K562 (cell line): Measurements from ENCODE around the gene SERTAD2. TPM values are rescaled to one million over a fixed set of nuclear protein-coding genes. Genes with fewer than 3 reads are reported as not detected.
A peak's percentile ranks its signal among the peaks of the same experiment; 100 is the strongest.

Source experiments
- ATF1 ChIP-seq, 2 experiments: fragments of 450-650 bp in 1 of 2; IDR thresholded peaks; 2 replicates each; pipeline ENCODE4 v1.6.1; 2016; ENCODE audit warnings: missing compliant biosample characterization in 1 of 2, missing genetic modification characterization in 1 of 2
- CHD1 ChIP-seq: fragments of 200-600 bp; sonication (generic); IDR thresholded peaks from one replicate; pipeline ENCODE4 v1.6.1; 2012; ENCODE audit warnings: mild to moderate bottlenecking, moderate library complexity, low read length, inconsistent platforms
- CHD2 ChIP-seq: IDR thresholded peaks from 2 replicates; pipeline ENCODE4 v1.6.1; 2011; ENCODE audit warnings: low read depth, low read length
- CHD4 ChIP-seq: fragments of 200-600 bp; sonication (generic); IDR thresholded peaks from 3 replicates; pipeline ENCODE4 v1.6.1; 2012; ENCODE audit warnings: low read depth, mild to moderate bottlenecking, mixed read lengths, low read length, inconsistent platforms; ENCODE audit not compliant: insufficient read depth, insufficient replicate concordance, poor library complexity, severe bottlenecking
- DACH1 ChIP-seq: fragments of 450-650 bp; IDR thresholded peaks from 2 replicates; pipeline ENCODE4 v1.6.1; 2018; ENCODE audit not compliant: partially characterized antibody
- FIP1L1 ChIP-seq: fragments of 200-400 bp; formaldehyde crosslinking; IDR thresholded peaks from 2 replicates; pipeline ENCODE4 v1.6.1; 2018; ENCODE audit warnings: mild to moderate bottlenecking, low read depth, low read length; ENCODE audit not compliant: poor library complexity, severe bottlenecking
- FOXK2 ChIP-seq, 2 experiments: fragments of 450-650 bp; IDR thresholded peaks in 1 of 2; conservative IDR thresholded peaks in 1 of 2; 2 replicates each; pipeline ENCODE4 v1.6.1; 2016; ENCODE audit warnings: low read depth in 2 of 2, mild to moderate bottlenecking in 1 of 2
- KLF13 ChIP-seq: fragments of 450-650 bp; IDR thresholded peaks from 2 replicates; pipeline ENCODE4 v1.6.1; 2016; ENCODE audit warnings: missing genetic modification characterization, low read depth, mild to moderate bottlenecking, missing compliant biosample characterization, moderate library complexity, borderline replicate concordance
- LEF1 ChIP-seq: fragments of 450-650 bp; IDR thresholded peaks from 2 replicates; pipeline ENCODE4 v1.6.1; 2016; ENCODE audit warnings: mild to moderate bottlenecking
- MAZ ChIP-seq, 2 experiments: fragments of 450-650 bp in 1 of 2; sonication (generic) in 1 of 2; formaldehyde crosslinking; IDR thresholded peaks in 1 of 2; conservative IDR thresholded peaks in 1 of 2; 2 replicates each; pipeline versions ENCODE4 v1.4.0 to v1.5.0; 2020; ENCODE audit warnings: mild to moderate bottlenecking in 1 of 2, missing genetic modification reagents in 1 of 2
- NFATC3 ChIP-seq: fragments of 450-650 bp; IDR thresholded peaks from 2 replicates; pipeline ENCODE4 v1.6.1; 2017; ENCODE audit warnings: mild to moderate bottlenecking
- NR3C1 ChIP-seq: sonication (generic); formaldehyde crosslinking; IDR thresholded peaks from 2 replicates; pipeline ENCODE4 v1.8.1; 2022; ENCODE audit warnings: missing genetic modification reagents
- RAD51 ChIP-seq: fragments of 450-650 bp; IDR thresholded peaks from 2 replicates; pipeline ENCODE4 v1.7.1; 2016; ENCODE audit warnings: low read depth, mild to moderate bottlenecking, borderline replicate concordance
- RBM15 ChIP-seq: fragments of 200-400 bp; formaldehyde crosslinking; IDR thresholded peaks from 2 replicates; pipeline ENCODE4 v1.6.1; 2018; ENCODE audit warnings: mild to moderate bottlenecking, low read length, moderate library complexity; ENCODE audit not compliant: insufficient read depth
- TEAD1 ChIP-seq, 2 experiments: fragments of 450-650 bp in 1 of 2; sonication (generic) in 1 of 2; formaldehyde crosslinking; IDR thresholded peaks; 2 replicates each; pipeline versions ENCODE4 v1.4.0 to v1.8.0; 2020 to 2022; ENCODE audit warnings: mild to moderate bottlenecking in 2 of 2, missing genetic modification reagents in 1 of 2
- U2AF1 ChIP-seq: fragments of 200-400 bp; formaldehyde crosslinking; optimal IDR thresholded peaks from 2 replicates; pipeline ENCODE3; 2017; ENCODE audit warnings: mild to moderate bottlenecking, low read depth, low read length, moderate library complexity
- WHSC1 ChIP-seq: IDR thresholded peaks from one replicate; pipeline ENCODE4 v1.6.1; 2012; ENCODE audit warnings: low read length, control low read depth, inconsistent platforms
- ZBTB7A ChIP-seq: IDR thresholded peaks from 2 replicates; pipeline ENCODE4 v1.6.1; 2011; ENCODE audit warnings: low read depth, mild to moderate bottlenecking, low read length, moderate library complexity, borderline replicate concordance; ENCODE audit not compliant: control insufficient read depth
- ZNF12 ChIP-seq: sonication (generic); formaldehyde crosslinking; IDR thresholded peaks from 2 replicates; pipeline ENCODE4 v1.4.0; 2020; ENCODE audit warnings: mild to moderate bottlenecking, missing genetic modification reagents
- polyA plus RNA-seq, 8 experiments: library from polyadenylated mRNA; depleted of rRNA in 4 of 8; stranded (reverse) in 5 of 8; unstranded in 3 of 8; fragments of >200 nt; fragmentation: Nextera tagmentation in 2 of 8; fragmentation: Illumina TruSeq in 1 of 8; extraction: Ambion mirVana in 2 of 8; extraction: Trizol in 1 of 8; gene quantifications; 2 replicates each; pipeline versions ENCODE4 v1.2.1 to v1.2.3, GENCODE V29; 2011 to 2014; ENCODE audit warnings: inconsistent platforms in 1 of 8, missing spikeins in 1 of 8
- total RNA-seq, 7 experiments: library from RNA; depleted of rRNA in 6 of 7; stranded (reverse); fragments of >200 nt in 6 of 7; fragmentation: Illumina TruSeq in 2 of 7; extraction: Trizol in 2 of 7; gene quantifications; 2 replicates each; pipeline versions ENCODE4 v1.2.1 to v1.2.3, GENCODE V29; 2011 to 2021; ENCODE audit warnings: low replicate concordance in 1 of 7
- TF ChIP-seq, protein P1 (sequence below), 3 experiments: fragments of 200-800 bp in 1 of 3; sonication (Bioruptor generic) in 1 of 3; sonication (generic) in 1 of 3; formaldehyde crosslinking in 1 of 3; IDR thresholded peaks; 2 replicates each; pipeline versions ENCODE4 v1.6.1 to v1.8.0; 2016 to 2022; ENCODE audit warnings: mild to moderate bottlenecking in 2 of 3, missing compliant biosample characterization in 2 of 3, missing genetic modification characterization in 2 of 3, missing genetic modification reagents in 1 of 3
- TF ChIP-seq, protein P2 (sequence below): fragments of 450-650 bp; IDR thresholded peaks from 2 replicates; pipeline ENCODE4 v1.6.1; 2018; ENCODE audit not compliant: partially characterized antibody

The SERTAD2 gene
- total and polyA plus RNA-seq, 9 of the 15 experiments (the other 6 are each of a cell fraction or from before 2014, with no cell fraction given) = 3.0 to 12.5 (median 6.1) TPM

DNA sequence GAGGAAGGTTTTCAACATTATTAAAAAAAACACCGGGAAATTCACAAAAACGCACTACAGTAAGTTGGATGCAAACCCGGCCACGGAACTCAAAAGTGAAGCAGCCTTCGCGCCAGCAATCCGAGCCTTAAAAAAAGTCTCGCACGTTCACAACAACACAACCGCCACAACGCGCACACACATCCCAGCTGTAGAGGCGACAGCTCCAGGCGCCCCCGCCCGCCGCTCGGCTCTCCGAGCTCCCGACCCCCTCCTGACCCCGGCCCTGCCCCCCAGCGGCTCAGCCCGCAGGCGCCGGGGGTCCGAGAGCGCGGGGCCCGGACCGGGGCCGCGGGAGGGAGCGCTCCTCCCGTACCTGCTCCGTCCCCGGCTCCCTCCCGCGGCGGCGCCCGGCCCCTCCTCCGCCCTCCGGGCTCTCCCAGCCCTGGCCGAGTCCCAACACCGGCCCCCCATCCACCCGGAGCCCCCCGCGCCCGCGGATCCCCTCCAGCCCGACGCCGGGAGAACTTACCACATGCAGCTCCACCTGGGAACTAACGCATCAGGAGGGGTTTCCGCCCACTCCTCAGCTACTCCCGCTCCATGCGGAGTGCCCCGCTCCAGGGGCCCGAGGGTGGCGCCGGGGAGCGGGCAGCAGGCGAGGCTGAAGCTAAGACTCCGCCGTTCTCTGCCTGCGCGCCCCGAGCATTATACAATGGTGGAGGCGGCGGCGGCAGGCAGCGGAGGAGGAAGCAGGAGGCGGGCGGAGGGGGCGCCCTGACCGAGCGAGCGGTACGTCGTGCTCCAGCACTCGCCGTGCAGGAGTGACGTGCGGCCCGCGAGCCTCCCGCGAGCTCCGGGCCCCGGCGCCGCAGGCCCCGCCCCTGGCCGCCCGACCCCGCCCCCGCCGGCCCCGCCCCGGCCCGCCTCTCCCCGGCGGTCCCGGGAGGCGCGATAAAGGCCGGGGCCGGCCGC lies at the start of gene SERTAD2 (continued):
- no peak for TF ChIP-seq ATF1 (CRISPR knock-in tag; IDR thresholded peaks at IDR 0.05)
- TF ChIP-seq ATF1 (tag; IDR thresholded peaks at IDR 0.05) = peak; percentile 49; the same call in 1 of the 2 replicates
- TF ChIP-seq RAD51 = peak; percentile 23; the same call in 1 of the 2 replicates
- TF ChIP-seq NR3C1 (CRISPR knock-in tag) = 0 out of 2 replicates have a peak, but pooled peaks have one; percentile 22
- TF ChIP-seq, protein P1, sequence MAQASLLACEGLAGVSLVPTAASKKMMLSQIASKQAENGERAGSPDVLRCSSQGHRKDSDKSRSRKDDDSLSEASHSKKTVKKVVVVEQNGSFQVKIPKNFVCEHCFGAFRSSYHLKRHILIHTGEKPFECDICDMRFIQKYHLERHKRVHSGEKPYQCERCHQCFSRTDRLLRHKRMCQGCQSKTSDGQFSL (CRISPR knock-in tag; IDR thresholded peaks at IDR 0.05) = peak; percentile 48; the same call in 1 of the 2 replicates
- TF ChIP-seq, protein P1 (tag; IDR thresholded peaks at IDR 0.05) = no peak; a peak in 1 of 4 replicates
- peak; percentile 27 for TF ChIP-seq CHD1
- peak in 1 of 2 experiments; percentile 25; a peak in 1 of 4 replicates for TF ChIP-seq TEAD1 (CRISPR knock-in tag; IDR thresholded peaks at IDR 0.05)
- TF ChIP-seq MAZ (CRISPR knock-in tag; conservative IDR thresholded peaks at IDR 0.05 in 1 of 2, IDR thresholded peaks at IDR 0.05 in 1 of 2) = peak; percentile 77 to 82
- no peak for TF ChIP-seq ZNF12 (CRISPR knock-in tag)
- TF ChIP-seq DACH1 = peak; percentile 4
- TF ChIP-seq, protein P2, sequence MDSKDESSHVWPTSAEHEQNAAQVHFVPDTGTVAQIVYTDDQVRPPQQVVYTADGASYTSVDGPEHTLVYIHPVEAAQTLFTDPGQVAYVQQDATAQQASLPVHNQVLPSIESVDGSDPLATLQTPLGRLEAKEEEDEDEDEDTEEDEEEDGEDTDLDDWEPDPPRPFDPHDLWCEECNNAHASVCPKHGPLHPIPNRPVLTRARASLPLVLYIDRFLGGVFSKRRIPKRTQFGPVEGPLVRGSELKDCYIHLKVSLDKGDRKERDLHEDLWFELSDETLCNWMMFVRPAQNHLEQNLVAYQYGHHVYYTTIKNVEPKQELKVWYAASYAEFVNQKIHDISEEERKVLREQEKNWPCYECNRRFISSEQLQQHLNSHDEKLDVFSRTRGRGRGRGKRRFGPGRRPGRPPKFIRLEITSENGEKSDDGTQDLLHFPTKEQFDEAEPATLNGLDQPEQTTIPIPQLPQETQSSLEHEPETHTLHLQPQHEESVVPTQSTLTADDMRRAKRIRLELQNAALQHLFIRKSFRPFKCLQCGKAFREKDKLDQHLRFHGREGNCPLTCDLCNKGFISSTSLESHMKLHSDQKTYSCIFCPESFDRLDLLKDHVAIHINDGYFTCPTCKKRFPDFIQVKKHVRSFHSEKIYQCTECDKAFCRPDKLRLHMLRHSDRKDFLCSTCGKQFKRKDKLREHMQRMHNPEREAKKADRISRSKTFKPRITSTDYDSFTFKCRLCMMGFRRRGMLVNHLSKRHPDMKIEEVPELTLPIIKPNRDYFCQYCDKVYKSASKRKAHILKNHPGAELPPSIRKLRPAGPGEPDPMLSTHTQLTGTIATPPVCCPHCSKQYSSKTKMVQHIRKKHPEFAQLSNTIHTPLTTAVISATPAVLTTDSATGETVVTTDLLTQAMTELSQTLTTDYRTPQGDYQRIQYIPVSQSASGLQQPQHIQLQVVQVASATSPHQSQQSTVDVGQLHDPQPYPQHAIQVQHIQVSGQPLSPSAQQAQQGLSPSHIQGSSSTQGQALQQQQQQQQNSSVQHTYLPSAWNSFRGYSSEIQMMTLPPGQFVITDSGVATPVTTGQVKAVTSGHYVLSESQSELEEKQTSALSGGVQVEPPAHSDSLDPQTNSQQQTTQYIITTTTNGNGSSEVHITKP = peak; percentile 11
- peak; percentile 99 for TF ChIP-seq ZBTB7A
- 0 out of 4 replicates have a peak, but pooled peaks of 1 of the 2 experiments have one; percentile 14 for TF ChIP-seq FOXK2 (conservative IDR thresholded peaks at IDR 0.05 in 1 of 2, IDR thresholded peaks at IDR 0.05 in 1 of 2; ENCODE audit: low read depth in 2 of 2)
- peak; percentile 79; the same call in 1 of the 2 replicates for TF ChIP-seq RBM15
- peak; percentile 71; the same call in 1 of the 2 replicates for TF ChIP-seq KLF13
- TF ChIP-seq WHSC1 = no peak
- peak; percentile 15 for TF ChIP-seq FIP1L1
- no peak for TF ChIP-seq NFATC3
- 0 out of 2 replicates have a peak, but pooled peaks have one; percentile 19 for TF ChIP-seq LEF1
- peak; percentile 13 for TF ChIP-seq CHD4
- TF ChIP-seq CHD2 = peak; percentile 61; the same call in 1 of the 2 replicates
- peak; percentile 24 for TF ChIP-seq U2AF1
